ENCODE data around the gene ATP1A3. TPM values are rescaled to one million over a fixed set of nuclear protein-coding genes. Genes with fewer than 3 reads are reported as not detected.

Gene ATP1A3
- total RNA-seq, 1 experiment from 2014 or later: 34.2 TPM

- ATAC-seq: no peak
- Mint-ChIP-seq H3K27ac (no peak overlapping the region), H3K36me3 (no peaks in the 10 kb centered on the region), H3K4me1 (peaks cover 35% of the 10 kb centered on the region), H3K27me3 (ENCODE audit: low read depth) (peaks cover 68% of the 10 kb centered on the region), H3K4me3 (no peak overlapping the region), H3K9me3 (no peaks in the 10 kb centered on the region)
- no peak for TF ChIP-seq STAT6 (CRISPR knock-in tag; conservative IDR thresholded peaks at IDR 0.05; ENCODE audit: low read depth)
- DNase-seq (ENCODE audit: low spot score): no peak
- CTCF ChIA-PET: interaction anchor here (0.6 to 4.7 kb wide), 9 partner anchors 8 to 98 kb away, joined by 3 to 34 read pairs (median 4); partner anchors contain the start of gene RABAC1
- POLR2A ChIA-PET: no interaction called here
These were observed 63.7 kb downstream of the ATP1A3 start for GRCh38 chr19:41930322-41930722.

- H3K27ac Mint-ChIP-seq: no peak overlapping the region
These were observed 64.4 kb downstream of the ATP1A3 start for GRCh38 chr19:41929536-41930071.

More at GRCh38 chr19:41929536-41930071, 64.4 kb downstream of the ATP1A3 start:
- no peak for DNase-seq (ENCODE audit: low spot score)
- TF ChIP-seq FOXJ3 (CRISPR knock-in tag; IDR thresholded peaks at IDR 0.05; ENCODE audit: borderline replicate concordance): no peak
- TF ChIP-seq TEAD1 (CRISPR knock-in tag; IDR thresholded peaks at IDR 0.05): no peak
- no peak for TF ChIP-seq E2F4 (CRISPR knock-in tag; IDR thresholded peaks at IDR 0.05; ENCODE audit: borderline replicate concordance, low read depth)
- TF ChIP-seq EMX1 (CRISPR knock-in tag; IDR thresholded peaks at IDR 0.05): no peak
- no peak for TF ChIP-seq SMAD4 (CRISPR knock-in tag; IDR thresholded peaks at IDR 0.05)
- no peak for TF ChIP-seq JAZF1 (CRISPR knock-in tag; IDR thresholded peaks at IDR 0.05)
- no peak for TF ChIP-seq AFF4 (CRISPR knock-in tag; IDR thresholded peaks at IDR 0.05; ENCODE audit: borderline replicate concordance)
- TF ChIP-seq HMGXB4 (CRISPR knock-in tag; IDR thresholded peaks at IDR 0.05): no peak
- no peak for TF ChIP-seq KAT7 (CRISPR knock-in tag; IDR thresholded peaks at IDR 0.05; ENCODE audit: borderline replicate concordance)
- TF ChIP-seq AR (CRISPR knock-in tag; IDR thresholded peaks at IDR 0.05): no peak
- no peak for TF ChIP-seq NFYB (CRISPR knock-in tag; conservative IDR thresholded peaks at IDR 0.05; ENCODE audit: low read depth)
- no peak for TF ChIP-seq ATF3 (CRISPR knock-in tag; conservative IDR thresholded peaks at IDR 0.05)
- no peak for TF ChIP-seq GRHL2 (CRISPR knock-in tag; IDR thresholded peaks at IDR 0.05; ENCODE audit: insufficient replicate concordance, severe bottlenecking)
- TF ChIP-seq ZNF232 (CRISPR knock-in tag; IDR thresholded peaks at IDR 0.05): no peak
- TF ChIP-seq CREM (CRISPR knock-in tag; IDR thresholded peaks at IDR 0.05): no peak
- CTCF ChIA-PET: interaction anchor here (0.5 to 4.7 kb wide), 13 partner anchors 21 to 108 kb away, joined by 3 to 34 read pairs (median 4); partner anchors contain the start of gene RABAC1
- peaks cover 61% of the 10 kb centered on the region for H3K27me3 Mint-ChIP-seq (ENCODE audit: low read depth)
- no peaks in the 10 kb centered on the region for H3K36me3 Mint-ChIP-seq
- peak overlapping the region; percentile 72 for H3K4me3 Mint-ChIP-seq
- H3K4me1 Mint-ChIP-seq: peaks cover 31% of the 10 kb centered on the region
- no peaks in the 10 kb centered on the region for H3K9me3 Mint-ChIP-seq
- POLR2A ChIA-PET: interaction anchor here (0.6 to 1.3 kb wide), 2 partner anchors 56 to 57 kb away, joined by 3 to 6 read pairs; no protein-coding TSS in a partner anchor
- peak; percentile 7; the same call in 1 of the 2 replicates for ATAC-seq

Data from WTC11 (cell line).